ENCODE data around the gene GOLGB1.

GOLGB1 gene

GRCh38 chr3:121710347-121710746 lies 39.2 kb downstream of the GOLGB1 start:
- no peak overlapping the region for H3K27ac ChIP-seq (ENCODE audit: low read length)
- H3K79me2 ChIP-seq (ENCODE audit: low read length), result no peaks in the 10 kb centered on the region
- H2AFZ ChIP-seq (ENCODE audit: low read depth, low read length), result no peak overlapping the region
- TF ChIP-seq EZH2phosphoT487 (IDR thresholded peaks at IDR 0.05; ENCODE audit: low read depth), result no peak
- TF ChIP-seq, protein P1, sequence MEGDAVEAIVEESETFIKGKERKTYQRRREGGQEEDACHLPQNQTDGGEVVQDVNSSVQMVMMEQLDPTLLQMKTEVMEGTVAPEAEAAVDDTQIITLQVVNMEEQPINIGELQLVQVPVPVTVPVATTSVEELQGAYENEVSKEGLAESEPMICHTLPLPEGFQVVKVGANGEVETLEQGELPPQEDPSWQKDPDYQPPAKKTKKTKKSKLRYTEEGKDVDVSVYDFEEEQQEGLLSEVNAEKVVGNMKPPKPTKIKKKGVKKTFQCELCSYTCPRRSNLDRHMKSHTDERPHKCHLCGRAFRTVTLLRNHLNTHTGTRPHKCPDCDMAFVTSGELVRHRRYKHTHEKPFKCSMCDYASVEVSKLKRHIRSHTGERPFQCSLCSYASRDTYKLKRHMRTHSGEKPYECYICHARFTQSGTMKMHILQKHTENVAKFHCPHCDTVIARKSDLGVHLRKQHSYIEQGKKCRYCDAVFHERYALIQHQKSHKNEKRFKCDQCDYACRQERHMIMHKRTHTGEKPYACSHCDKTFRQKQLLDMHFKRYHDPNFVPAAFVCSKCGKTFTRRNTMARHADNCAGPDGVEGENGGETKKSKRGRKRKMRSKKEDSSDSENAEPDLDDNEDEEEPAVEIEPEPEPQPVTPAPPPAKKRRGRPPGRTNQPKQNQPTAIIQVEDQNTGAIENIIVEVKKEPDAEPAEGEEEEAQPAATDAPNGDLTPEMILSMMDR (IDR thresholded peaks at IDR 0.05; ENCODE audit: low read depth, low read length), result no peak
- no peaks in the 10 kb centered on the region for H3K27me3 ChIP-seq (ENCODE audit: low read depth, low read length)
- no peaks in the 10 kb centered on the region for H3K9me3 ChIP-seq (ENCODE audit: insufficient read depth, low read length)
- H3K36me3 ChIP-seq (replicated peaks; ENCODE audit: low read depth, low read length), result peaks cover 15% of the 10 kb centered on the region
- H3K4me2 ChIP-seq (ENCODE audit: low read length), result no peak overlapping the region
- H3K4me3 ChIP-seq (ENCODE audit: low read length), result no peak overlapping the region
- H3K9ac ChIP-seq (ENCODE audit: low read length), result no peak overlapping the region
- H3K4me1 ChIP-seq (ENCODE audit: low read length), result no peaks in the 10 kb centered on the region
- H4K20me1 ChIP-seq (ENCODE audit: insufficient read depth, low read length), result 0 out of 2 replicates have a peak, but pooled peaks cover 4% of the 10 kb centered on the region

- TF ChIP-seq, protein P1 (IDR thresholded peaks at IDR 0.05; ENCODE audit: low read depth, low read length), result no peak
- no peak for TF ChIP-seq EZH2phosphoT487 (IDR thresholded peaks at IDR 0.05; ENCODE audit: low read depth)
- peaks cover 6% of the 10 kb centered on the region for H3K36me3 ChIP-seq (replicated peaks; ENCODE audit: low read depth, low read length)
- no peaks in the 10 kb centered on the region for H3K79me2 ChIP-seq (ENCODE audit: low read length)
- no peak overlapping the region for H3K27ac ChIP-seq (ENCODE audit: low read length)
- no peak overlapping the region for H2AFZ ChIP-seq (ENCODE audit: low read depth, low read length)
- H3K4me2 ChIP-seq (ENCODE audit: low read length), result no peak overlapping the region
- no peaks in the 10 kb centered on the region for H4K20me1 ChIP-seq (ENCODE audit: insufficient read depth, low read length)
- no peak overlapping the region for H3K4me3 ChIP-seq (ENCODE audit: low read length)
- H3K9ac ChIP-seq (ENCODE audit: low read length), result no peak overlapping the region
- H3K4me1 ChIP-seq (ENCODE audit: low read length), result no peaks in the 10 kb centered on the region
- H3K9me3 ChIP-seq (ENCODE audit: insufficient read depth, low read length), result no peaks in the 10 kb centered on the region
- H3K27me3 ChIP-seq (ENCODE audit: low read depth, low read length), result no peaks in the 10 kb centered on the region
Observed at GRCh38 chr3:121707531-121708273, 41.8 kb downstream of the GOLGB1 start.

DNA sequence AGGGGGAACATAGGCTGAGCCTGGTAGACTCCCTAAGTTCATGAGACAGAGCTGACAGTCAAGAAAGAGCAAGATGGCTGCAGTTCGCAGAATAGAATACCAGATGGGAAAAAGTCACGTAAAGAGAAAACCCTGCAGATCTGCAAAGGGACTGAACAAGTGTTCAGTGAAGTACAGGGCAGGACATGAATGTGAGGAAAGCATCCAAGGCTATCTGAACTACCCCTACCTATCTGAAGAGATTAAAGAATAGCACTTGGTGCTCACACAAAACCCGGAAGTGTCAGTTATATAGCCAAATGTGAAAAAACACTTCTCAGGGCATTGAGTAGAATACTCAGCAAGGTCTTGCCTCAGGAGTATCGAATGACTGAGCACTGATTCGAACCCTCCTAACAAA lies 44.0 kb downstream of the GOLGB1 start:
- H3K79me2 ChIP-seq (ENCODE audit: low read length), result no peaks in the 10 kb centered on the region
- H3K9ac ChIP-seq (ENCODE audit: low read length), result no peak overlapping the region

GRCh38 chr3:121703973-121704372 lies 45.6 kb downstream of the GOLGB1 start:
- no peak for TF ChIP-seq EZH2phosphoT487 (IDR thresholded peaks at IDR 0.05; ENCODE audit: low read depth)
- TF ChIP-seq, protein P1 (IDR thresholded peaks at IDR 0.05; ENCODE audit: low read depth, low read length), result no peak

More for the DNA sequence above, 44.0 kb downstream of the GOLGB1 start:
- Histone ChIP-seq H2AFZ (ENCODE audit: low read depth, low read length) (no peak overlapping the region), H3K27me3 (ENCODE audit: low read depth, low read length) (no peaks in the 10 kb centered on the region), H3K36me3 (replicated peaks; ENCODE audit: low read depth, low read length) (peaks cover 17% of the 10 kb centered on the region), H3K27ac (ENCODE audit: low read length) (no peak overlapping the region), H3K9me3 (ENCODE audit: insufficient read depth, low read length) (no peaks in the 10 kb centered on the region), H3K4me3 (ENCODE audit: low read length) (no peak overlapping the region), H3K4me2 (ENCODE audit: low read length) (no peak overlapping the region), H4K20me1 (ENCODE audit: insufficient read depth, low read length) (no peaks in the 10 kb centered on the region), H3K4me1 (ENCODE audit: low read length) (no peaks in the 10 kb centered on the region)
- TF ChIP-seq EZH2phosphoT487 (IDR thresholded peaks at IDR 0.05; ENCODE audit: low read depth), result no peak
- TF ChIP-seq, protein P1 (IDR thresholded peaks at IDR 0.05; ENCODE audit: low read depth, low read length), result no peak

More at GRCh38 chr3:121703973-121704372, 45.6 kb downstream of the GOLGB1 start:
- H4K20me1 ChIP-seq (ENCODE audit: insufficient read depth, low read length), result no peaks in the 10 kb centered on the region
- no peak overlapping the region for H3K9ac ChIP-seq (ENCODE audit: low read length)
- H3K9me3 ChIP-seq (ENCODE audit: insufficient read depth, low read length), result no peaks in the 10 kb centered on the region
- no peaks in the 10 kb centered on the region for H3K27me3 ChIP-seq (ENCODE audit: low read depth, low read length)
- no peaks in the 10 kb centered on the region for H3K79me2 ChIP-seq (ENCODE audit: low read length)
- no peaks in the 10 kb centered on the region for H3K4me1 ChIP-seq (ENCODE audit: low read length)
- H3K4me3 ChIP-seq (ENCODE audit: low read length), result no peak overlapping the region
- no peak overlapping the region for H3K4me2 ChIP-seq (ENCODE audit: low read length)
- H2AFZ ChIP-seq (ENCODE audit: low read depth, low read length), result no peak overlapping the region
- no peak overlapping the region for H3K27ac ChIP-seq (ENCODE audit: low read length)
- peaks cover 17% of the 10 kb centered on the region for H3K36me3 ChIP-seq (replicated peaks; ENCODE audit: low read depth, low read length)
